SK-N-SH (cell line): Measurements from ENCODE around the gene TMEM178A. TPM values are rescaled to one million over a fixed set of nuclear protein-coding genes. Genes with fewer than 3 reads are reported as not detected.

Experiments
- CTCF ChIA-PET: fragments of 300-600, 350-600 bp; formaldehyde crosslinking; extraction: SDS; loops from one replicate; lab custom pipeline; 2021; lab: Yijun Ruan, JAX
- POLR2A ChIA-PET: fragments of 350-600 bp; sonication (Branson Sonifier 250); formaldehyde crosslinking; extraction: SDS; loops from one replicate; lab custom pipeline; 2020; ENCODE audit warnings: antibody characterized with exemption, inconsistent platforms; lab: Yijun Ruan, JAX
- DNase-seq: peaks from one replicate; pipeline ENCODE4 v3.0.0; 2012
- H2AFZ ChIP-seq: fragments of 200-600 bp; sonication (generic); 2 replicates; pipeline ENCODE4 v1.8.1; 2016; ENCODE audit warnings: antibody characterized with exemption, mild to moderate bottlenecking, low read depth
- H3F3A ChIP-seq: fragments of 200-600 bp; sonication (generic); replicated peaks from 2 replicates; pipeline ENCODE3; 2016; ENCODE audit warnings: antibody characterized with exemption, mild to moderate bottlenecking; ENCODE audit not compliant: insufficient read depth
- H3K27ac ChIP-seq, 2 experiments: fragments of 200-500 bp in 1 of 2; fragments of 200-600 bp in 1 of 2; sonication (Bioruptor generic) in 1 of 2; sonication (generic), shearing (Covaris generic) in 1 of 2; 2 replicates each; pipeline versions ENCODE4 v1.5.1 to v1.6.1; 2014 to 2016; ENCODE audit warnings: low read depth in 2 of 2, inconsistent platforms in 1 of 2, low read length in 1 of 2, mild to moderate bottlenecking in 1 of 2, mixed read lengths in 1 of 2
- H3K27me3 ChIP-seq: fragments of 200-600 bp; sonication (generic), shearing (Covaris generic); 2 replicates; pipeline ENCODE4 v1.6.1; 2016; ENCODE audit warnings: mixed run types; ENCODE audit not compliant: insufficient read depth
- H3K36me3 ChIP-seq, 2 experiments: fragments of 200-500 bp in 1 of 2; fragments of 200-600 bp in 1 of 2; sonication (Bioruptor generic) in 1 of 2; sonication (generic) in 1 of 2; replicated peaks in 1 of 2; 2 replicates each; pipeline versions ENCODE3 to v1.5.1; 2014 to 2016; ENCODE audit warnings: low read length in 1 of 2, mild to moderate bottlenecking in 1 of 2; ENCODE audit not compliant: insufficient read depth in 2 of 2, control insufficient read depth in 1 of 2
- H3K4me1 ChIP-seq, 2 experiments: fragments of 200-500 bp in 1 of 2; fragments of 200-600 bp in 1 of 2; sonication (Bioruptor generic) in 1 of 2; sonication (generic), shearing (Covaris generic) in 1 of 2; 2 replicates each; pipeline versions ENCODE4 v1.5.1 to v1.6.1; 2014 to 2016; ENCODE audit warnings: low read depth in 1 of 2, low read length in 1 of 2, mixed run types in 1 of 2; ENCODE audit not compliant: insufficient read depth in 2 of 2, control insufficient read depth in 1 of 2
- H3K4me2 ChIP-seq: fragments of 200-600 bp; sonication (generic), shearing (Covaris generic); 2 replicates; pipeline ENCODE4 v1.6.1; 2017; ENCODE audit warnings: mixed run types
- H3K4me3 ChIP-seq, 2 experiments: fragments of 200-500 bp in 1 of 2; fragments of 200-600 bp in 1 of 2; sonication (Bioruptor generic) in 1 of 2; sonication (generic), shearing (Covaris generic) in 1 of 2; 2 replicates each; pipeline versions ENCODE4 v1.5.1 to v1.8.1; 2014 to 2016; ENCODE audit warnings: low read depth in 2 of 2, inconsistent platforms in 1 of 2, low read length in 1 of 2, mild to moderate bottlenecking in 1 of 2, mixed read lengths in 1 of 2, moderate library complexity in 1 of 2
- H3K79me2 ChIP-seq: fragments of 200-600 bp; sonication (generic); 2 replicates; pipeline ENCODE4 v1.8.1; 2017; ENCODE audit warnings: mild to moderate bottlenecking; ENCODE audit not compliant: insufficient read depth
- H3K9ac ChIP-seq: fragments of 200-600 bp; sonication (generic); 2 replicates; pipeline ENCODE4 v1.6.1; 2017; ENCODE audit warnings: mixed run types
- H3K9me2 ChIP-seq: fragments of 200-600 bp; sonication (generic); 2 replicates; pipeline ENCODE4 v1.6.1; 2017; ENCODE audit warnings: mixed run types
- H3K9me3 ChIP-seq: fragments of 200-600 bp; sonication (generic); 2 replicates; pipeline ENCODE4 v1.6.1; 2017; ENCODE audit warnings: mixed run types, mild to moderate bottlenecking, moderate library complexity
- H4K20me1 ChIP-seq: fragments of 200-600 bp; sonication (generic); 2 replicates; pipeline ENCODE4 v1.6.1; 2017; ENCODE audit warnings: mild to moderate bottlenecking, mixed run types; ENCODE audit not compliant: insufficient read depth
- EZH2phosphoT487 ChIP-seq: fragments of 200-600 bp; sonication (generic); IDR thresholded peaks from 2 replicates; pipeline ENCODE4 v1.6.1; 2017; ENCODE audit warnings: low read depth, mixed run types, mild to moderate bottlenecking, antibody characterized with exemption, moderate library complexity, borderline replicate concordance
- GATA2 ChIP-seq: sonication (generic); formaldehyde crosslinking; IDR thresholded peaks from 2 replicates; pipeline ENCODE4 v1.5.0; 2020; ENCODE audit warnings: mild to moderate bottlenecking, missing genetic modification reagents
- RAD21 ChIP-seq: IDR thresholded peaks from 2 replicates; pipeline ENCODE4 v1.6.1; 2012; ENCODE audit warnings: mild to moderate bottlenecking, low read length
- RCOR1 ChIP-seq: fragments of 150-350 bp; IDR thresholded peaks from 2 replicates; pipeline ENCODE4 v1.6.1; 2017; ENCODE audit warnings: antibody characterized with exemption, low read length
- SMC3 ChIP-seq: IDR thresholded peaks from 2 replicates; pipeline ENCODE4 v1.6.1; 2012; ENCODE audit warnings: low read depth, low read length, improper control_type of control experiment
- WGBS: methylation state at CpG from one replicate; pipeline ENCODE4 v1.1.6; 2017; ENCODE audit warnings: low lambda C conversion rate; 5-methylcytosine and 5-hydroxymethylcytosine counted together
- polyA plus RNA-seq, 3 experiments: library from polyadenylated mRNA; depleted of rRNA; stranded (reverse); fragments of >200 nt; gene quantifications; 2 replicates each; pipeline ENCODE4 v1.2.3, GENCODE V29; 2012
- TF ChIP-seq, protein P1 (sequence below): IDR thresholded peaks from 2 replicates; pipeline ENCODE4 v1.6.1; 2012; ENCODE audit warnings: mild to moderate bottlenecking, low read depth, low read length, moderate library complexity
- TF ChIP-seq, protein P2 (sequence below): IDR thresholded peaks from 2 replicates; pipeline ENCODE4 v1.4.0; 2012; ENCODE audit warnings: low read depth, borderline replicate concordance
- TF ChIP-seq, protein P3 (sequence below): fragments of 200-600 bp; sonication (generic); IDR thresholded peaks from 2 replicates; pipeline ENCODE4 v1.6.1; 2017; ENCODE audit warnings: antibody characterized with exemption, mild to moderate bottlenecking, moderate library complexity

The TMEM178A gene
- polyA plus RNA-seq, 1 of the 3 experiments (the other 2 are of a cell fraction) = 0.84 TPM

DNA sequence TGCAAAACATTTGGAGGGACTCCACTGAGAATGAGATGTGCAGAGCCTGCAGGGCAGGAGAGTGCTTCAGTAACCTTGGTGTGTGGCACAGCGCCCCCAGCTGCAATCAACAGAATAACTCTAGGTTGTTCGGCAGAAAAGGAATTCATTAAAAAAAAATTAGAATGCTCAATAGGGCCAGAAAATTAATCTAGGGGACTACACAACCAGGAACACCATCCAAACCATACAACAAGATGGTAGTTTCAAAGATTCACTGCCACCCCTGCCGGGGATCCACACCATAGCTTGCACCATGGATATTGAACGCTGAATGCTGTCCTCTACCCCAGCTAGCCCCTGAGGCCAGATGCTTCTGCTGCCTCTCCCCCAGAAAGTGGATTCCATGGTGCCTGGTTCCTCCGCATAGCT lies 63.2 kb downstream of the TMEM178A start:
- Histone ChIP-seq H3K4me1 (peaks cover 0 to 10% of the 10 kb centered on the region in 2 experiments; a peak in 1 of 4 replicates), H3K4me3 (no peak overlapping the region; a peak in 1 of 4 replicates), H3K27ac (peak overlapping the region in 1 of 2 experiments; percentile 36; a peak in 1 of 4 replicates), H4K20me1 (no peaks in the 10 kb centered on the region), H3K27me3 (no peaks in the 10 kb centered on the region), H3K9ac (no peak overlapping the region), H3K4me2 (no peak overlapping the region), H3K79me2 (peaks cover 11% of the 10 kb centered on the region; the same call in 1 of the 2 replicates), H3K36me3 (peaks cover 0 to 13% of the 10 kb centered on the region in 2 experiments), H3F3A (peaks cover 8% of the 10 kb centered on the region), H3K9me3 (no peaks in the 10 kb centered on the region), H3K9me2 (no peaks in the 10 kb centered on the region), H2AFZ (no peak overlapping the region)
- CTCF ChIA-PET = interaction anchor here (0.6 to 8.0 kb wide), 25 partner anchors 10 to 1998 kb away, joined by 3 to 88 read pairs (median 4); no protein-coding TSS in a partner anchor
- peak; percentile 46 for DNase-seq
- TF ChIP-seq, protein P1, sequence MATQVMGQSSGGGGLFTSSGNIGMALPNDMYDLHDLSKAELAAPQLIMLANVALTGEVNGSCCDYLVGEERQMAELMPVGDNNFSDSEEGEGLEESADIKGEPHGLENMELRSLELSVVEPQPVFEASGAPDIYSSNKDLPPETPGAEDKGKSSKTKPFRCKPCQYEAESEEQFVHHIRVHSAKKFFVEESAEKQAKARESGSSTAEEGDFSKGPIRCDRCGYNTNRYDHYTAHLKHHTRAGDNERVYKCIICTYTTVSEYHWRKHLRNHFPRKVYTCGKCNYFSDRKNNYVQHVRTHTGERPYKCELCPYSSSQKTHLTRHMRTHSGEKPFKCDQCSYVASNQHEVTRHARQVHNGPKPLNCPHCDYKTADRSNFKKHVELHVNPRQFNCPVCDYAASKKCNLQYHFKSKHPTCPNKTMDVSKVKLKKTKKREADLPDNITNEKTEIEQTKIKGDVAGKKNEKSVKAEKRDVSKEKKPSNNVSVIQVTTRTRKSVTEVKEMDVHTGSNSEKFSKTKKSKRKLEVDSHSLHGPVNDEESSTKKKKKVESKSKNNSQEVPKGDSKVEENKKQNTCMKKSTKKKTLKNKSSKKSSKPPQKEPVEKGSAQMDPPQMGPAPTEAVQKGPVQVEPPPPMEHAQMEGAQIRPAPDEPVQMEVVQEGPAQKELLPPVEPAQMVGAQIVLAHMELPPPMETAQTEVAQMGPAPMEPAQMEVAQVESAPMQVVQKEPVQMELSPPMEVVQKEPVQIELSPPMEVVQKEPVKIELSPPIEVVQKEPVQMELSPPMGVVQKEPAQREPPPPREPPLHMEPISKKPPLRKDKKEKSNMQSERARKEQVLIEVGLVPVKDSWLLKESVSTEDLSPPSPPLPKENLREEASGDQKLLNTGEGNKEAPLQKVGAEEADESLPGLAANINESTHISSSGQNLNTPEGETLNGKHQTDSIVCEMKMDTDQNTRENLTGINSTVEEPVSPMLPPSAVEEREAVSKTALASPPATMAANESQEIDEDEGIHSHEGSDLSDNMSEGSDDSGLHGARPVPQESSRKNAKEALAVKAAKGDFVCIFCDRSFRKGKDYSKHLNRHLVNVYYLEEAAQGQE = no peak
- TF ChIP-seq RAD21 (peak; percentile 62), GATA2 (CRISPR knock-in tag) (no peak), EZH2phosphoT487 (no peak), RCOR1 (0 out of 2 replicates have a peak, but pooled peaks have one; percentile 21), SMC3 (peak; percentile 28)
- TF ChIP-seq, protein P2, sequence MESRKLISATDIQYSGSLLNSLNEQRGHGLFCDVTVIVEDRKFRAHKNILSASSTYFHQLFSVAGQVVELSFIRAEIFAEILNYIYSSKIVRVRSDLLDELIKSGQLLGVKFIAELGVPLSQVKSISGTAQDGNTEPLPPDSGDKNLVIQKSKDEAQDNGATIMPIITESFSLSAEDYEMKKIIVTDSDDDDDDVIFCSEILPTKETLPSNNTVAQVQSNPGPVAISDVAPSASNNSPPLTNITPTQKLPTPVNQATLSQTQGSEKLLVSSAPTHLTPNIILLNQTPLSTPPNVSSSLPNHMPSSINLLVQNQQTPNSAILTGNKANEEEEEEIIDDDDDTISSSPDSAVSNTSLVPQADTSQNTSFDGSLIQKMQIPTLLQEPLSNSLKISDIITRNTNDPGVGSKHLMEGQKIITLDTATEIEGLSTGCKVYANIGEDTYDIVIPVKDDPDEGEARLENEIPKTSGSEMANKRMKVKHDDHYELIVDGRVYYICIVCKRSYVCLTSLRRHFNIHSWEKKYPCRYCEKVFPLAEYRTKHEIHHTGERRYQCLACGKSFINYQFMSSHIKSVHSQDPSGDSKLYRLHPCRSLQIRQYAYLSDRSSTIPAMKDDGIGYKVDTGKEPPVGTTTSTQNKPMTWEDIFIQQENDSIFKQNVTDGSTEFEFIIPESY = no peak
- TF ChIP-seq, protein P3, sequence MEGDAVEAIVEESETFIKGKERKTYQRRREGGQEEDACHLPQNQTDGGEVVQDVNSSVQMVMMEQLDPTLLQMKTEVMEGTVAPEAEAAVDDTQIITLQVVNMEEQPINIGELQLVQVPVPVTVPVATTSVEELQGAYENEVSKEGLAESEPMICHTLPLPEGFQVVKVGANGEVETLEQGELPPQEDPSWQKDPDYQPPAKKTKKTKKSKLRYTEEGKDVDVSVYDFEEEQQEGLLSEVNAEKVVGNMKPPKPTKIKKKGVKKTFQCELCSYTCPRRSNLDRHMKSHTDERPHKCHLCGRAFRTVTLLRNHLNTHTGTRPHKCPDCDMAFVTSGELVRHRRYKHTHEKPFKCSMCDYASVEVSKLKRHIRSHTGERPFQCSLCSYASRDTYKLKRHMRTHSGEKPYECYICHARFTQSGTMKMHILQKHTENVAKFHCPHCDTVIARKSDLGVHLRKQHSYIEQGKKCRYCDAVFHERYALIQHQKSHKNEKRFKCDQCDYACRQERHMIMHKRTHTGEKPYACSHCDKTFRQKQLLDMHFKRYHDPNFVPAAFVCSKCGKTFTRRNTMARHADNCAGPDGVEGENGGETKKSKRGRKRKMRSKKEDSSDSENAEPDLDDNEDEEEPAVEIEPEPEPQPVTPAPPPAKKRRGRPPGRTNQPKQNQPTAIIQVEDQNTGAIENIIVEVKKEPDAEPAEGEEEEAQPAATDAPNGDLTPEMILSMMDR = peak; percentile 88
- WGBS = 46% methylated on average over 5 of the region's 5 CpGs
- POLR2A ChIA-PET = interaction anchor here (0.6 kb wide), 1 partner anchor 306 kb away, joined by 3 read pairs; no protein-coding TSS in a partner anchor
